CD1c-positive myeloid dendritic cell (primary cell): ENCODE results near the gene MOB3B.
A peak's percentile ranks its signal among the peaks of the same experiment; 100 is the strongest.

Experiments used
- DNase-seq: peaks from one replicate; pipeline ENCODE4 v3.0.0-alpha.2; 2016; ENCODE audit errors: extremely low spot score

Gene MOB3B

GRCh38 chr9:27367175-27367798 is 162.3 kb downstream of the MOB3B start:
- peak; percentile 52 for DNase-seq

- no peak for DNase-seq
These were observed 163.8 kb downstream of the MOB3B start for GRCh38 chr9:27365707-27366376.

GRCh38 chr9:27362447-27363210 is 167.0 kb downstream of the MOB3B start:
- DNase-seq = no peak

- no peak for DNase-seq
These were observed 168.1 kb downstream of the MOB3B start for GRCh38 chr9:27361492-27361891.

- DNase-seq = no peak
These were observed 169.9 kb downstream of the MOB3B start for GRCh38 chr9:27359763-27360162.

GRCh38 chr9:27358007-27358406 is 171.6 kb downstream of the MOB3B start:
- DNase-seq = no peak

- DNase-seq = peak; percentile 75
These were observed 173.2 kb downstream of the MOB3B start for GRCh38 chr9:27356446-27356845.

- DNase-seq = no peak
These were observed 174.4 kb downstream of the MOB3B start for GRCh38 chr9:27355166-27355565.

GRCh38 chr9:27353474-27354229 is 176.0 kb downstream of the MOB3B start:
- peak; percentile 34 for DNase-seq

GRCh38 chr9:27353166-27353473 is 176.5 kb downstream of the MOB3B start:
- peak; percentile 38 for DNase-seq

GRCh38 chr9:27352457-27353165 is 177.0 kb downstream of the MOB3B start:
- peak; percentile 93 for DNase-seq

GRCh38 chr9:27351438-27351837 is 178.2 kb downstream of the MOB3B start:
- peak; percentile 75 for DNase-seq

GRCh38 chr9:27350382-27350976 is 179.1 kb downstream of the MOB3B start:
- no peak for DNase-seq

GRCh38 chr9:27349698-27350080 is 179.9 kb downstream of the MOB3B start:
- no peak for DNase-seq

GRCh38 chr9:27348785-27349697 is 180.6 kb downstream of the MOB3B start:
- peak; percentile 30 for DNase-seq

GRCh38 chr9:27347889-27348288 is 181.7 kb downstream of the MOB3B start:
- peak; percentile 90 for DNase-seq

GRCh38 chr9:27344776-27345175 is 184.8 kb downstream of the MOB3B start:
- no peak for DNase-seq

GRCh38 chr9:27341545-27342294 is 187.9 kb downstream of the MOB3B start:
- DNase-seq = peak; percentile 87

- DNase-seq = peak; percentile 77
These were observed 188.6 kb downstream of the MOB3B start for GRCh38 chr9:27340961-27341511.
